K562 (cell line): ENCODE results near the gene WNT16. TPM values are rescaled to one million over a fixed set of nuclear protein-coding genes. Genes with fewer than 3 reads are reported as not detected.

Experiments
- ATAC-seq: fragments of 200-7000 bp; cut with Tn5 transposase; 3 replicates; pipeline ENCODE4 v1.9.1; 2020; ENCODE audit warnings: moderate library complexity
- BruUV-seq: library from RNA; stranded (reverse); fragments of 400-500 nt; replicated peaks from 2 replicates; lab custom pipeline; 2021; lab: Mats Ljungman, UMichigan
- CTCF ChIA-PET: fragments of 300-600 bp; formaldehyde crosslinking; extraction: SDS; loops from one replicate; lab custom pipeline; 2021; ENCODE audit warnings: low intra/inter-chr PET ratio; lab: Yijun Ruan, JAX
- POLR2A ChIA-PET: fragments of 300-600, 350-650 bp; sonication (Branson Sonifier 250); formaldehyde crosslinking; extraction: SDS; loops from one replicate; lab custom pipeline; 2021; ENCODE audit warnings: antibody characterized with exemption, inconsistent platforms; lab: Yijun Ruan, JAX
- DNase-seq, 4 experiments: peaks; one replicate each; pipeline versions ENCODE4 v3.0.0 to v3.0.0-alpha.2; 2011 to 2018; ENCODE audit warnings: low spot score in 3 of 4, mixed read lengths in 3 of 4; ENCODE audit errors: extremely low read depth in 1 of 4
- FAIRE-seq: peaks from 2 replicates; lab custom pipeline; 2011; peaks lifted over from hg19 to GRCh38; lab: Jason Lieb, UNC
- H2AFZ ChIP-seq: 2 replicates; pipeline ENCODE4 v1.6.0; 2011; ENCODE audit warnings: low read depth, low read length, control low read depth, inconsistent platforms
- H3K27ac ChIP-seq: fragments of 200-600 bp; 3 replicates; pipeline ENCODE4 v1.8.0; 2011; ENCODE audit warnings: low read depth, mild to moderate bottlenecking, control low read depth, inconsistent platforms, low read length, moderate library complexity, mixed read lengths; ENCODE audit errors: extremely low read depth
- H3K27me3 ChIP-seq, 2 experiments: fragments of 300-600 bp in 1 of 2; 2 replicates in 1 of 2; 3 replicates in 1 of 2; pipeline versions ENCODE4 v1.6.0 to v1.8.0; 2011; ENCODE audit warnings: inconsistent platforms in 2 of 2, low read length in 2 of 2, mild to moderate bottlenecking in 1 of 2, mixed read lengths in 1 of 2, moderate library complexity in 1 of 2; ENCODE audit not compliant: control insufficient read depth in 2 of 2, insufficient read depth in 2 of 2
- H3K36me3 ChIP-seq: fragments of 300-600 bp; 3 replicates; pipeline ENCODE4 v1.8.0; 2011; ENCODE audit warnings: mild to moderate bottlenecking, low read length, inconsistent platforms; ENCODE audit not compliant: control insufficient read depth, insufficient read depth
- H3K4me1 ChIP-seq, 2 experiments: fragments of 200-600 bp in 1 of 2; replicated peaks in 1 of 2; 2 replicates in 1 of 2; 3 replicates in 1 of 2; pipeline versions ENCODE4 v1.5.1 to v1.8.0; 2011; ENCODE audit warnings: inconsistent platforms in 2 of 2, low read length in 2 of 2, mild to moderate bottlenecking in 1 of 2, mixed read lengths in 1 of 2, moderate library complexity in 1 of 2; ENCODE audit not compliant: control insufficient read depth in 2 of 2, insufficient read depth in 2 of 2
- H3K4me2 ChIP-seq: 2 replicates; pipeline ENCODE4 v1.6.1; 2011; ENCODE audit warnings: low read length, control low read depth, inconsistent platforms, mixed read lengths; ENCODE audit not compliant: insufficient read depth
- H3K4me3 ChIP-seq: fragments of 200-600 bp; sonication (generic), shearing (Covaris generic); 2 replicates; pipeline ENCODE4 v1.5.1; 2016; ENCODE audit warnings: control low read depth, inconsistent platforms
- H3K79me2 ChIP-seq: fragments of 200-600 bp; 3 replicates; pipeline ENCODE4 v1.8.0; 2011; ENCODE audit warnings: low read length, inconsistent platforms; ENCODE audit not compliant: control insufficient read depth, insufficient read depth
- H3K9ac ChIP-seq, 2 experiments: 2 replicates each; pipeline versions ENCODE4 v1.6.0 to v1.6.1; 2011; ENCODE audit warnings: low read depth in 2 of 2, low read length in 2 of 2, control low read depth in 1 of 2, inconsistent platforms in 1 of 2, mild to moderate bottlenecking in 1 of 2, mixed read lengths in 1 of 2; ENCODE audit not compliant: insufficient read depth in 1 of 2
- H3K9me1 ChIP-seq: one replicate; pipeline ENCODE4 v1.6.0; 2011; ENCODE audit warnings: inconsistent platforms, mild to moderate bottlenecking, low read length, moderate library complexity; ENCODE audit not compliant: control insufficient read depth, insufficient read depth
- H3K9me3 ChIP-seq: replicated peaks from 2 replicates; pipeline ENCODE4 v1.5.1; 2011; ENCODE audit warnings: low read depth, low read length, inconsistent platforms; ENCODE audit not compliant: control insufficient read depth, insufficient read depth
- H4K20me1 ChIP-seq: replicated peaks from 2 replicates; pipeline ENCODE4 v1.6.1; 2011; ENCODE audit warnings: low read length, inconsistent platforms, mixed read lengths; ENCODE audit not compliant: control insufficient read depth, insufficient read depth
- CBX2 ChIP-seq: fragments of 200-600 bp; sonication (generic); IDR thresholded peaks from one replicate; pipeline ENCODE4 v1.6.1; 2012; ENCODE audit warnings: mild to moderate bottlenecking, low read length, inconsistent platforms; ENCODE audit not compliant: insufficient read depth, poor library complexity, severe bottlenecking
- CBX8 ChIP-seq: fragments of 200-600 bp; sonication (generic); IDR thresholded peaks from 2 replicates; pipeline ENCODE4 v1.6.1; 2012; ENCODE audit warnings: borderline replicate concordance, mixed run types, low read depth, mild to moderate bottlenecking, moderate library complexity, mixed read lengths, low read length, control low read depth, inconsistent platforms; ENCODE audit not compliant: poor library complexity, severe bottlenecking; ENCODE audit errors: extremely low read depth
- TEAD4 ChIP-seq, 2 experiments: sonication (generic) in 1 of 2; formaldehyde crosslinking in 1 of 2; IDR thresholded peaks; 2 replicates each; pipeline versions ENCODE4 v1.6.1 to v1.8.0; 2012 to 2022; ENCODE audit warnings: borderline replicate concordance in 1 of 2, inconsistent platforms in 1 of 2, low read length in 1 of 2, mild to moderate bottlenecking in 1 of 2, missing genetic modification reagents in 1 of 2
- WGBS: fragments of 100-300 bp; shearing (Covaris generic); methylation state at CpG from one replicate; pipeline ENCODE4 v1.1.6; 2016; ENCODE audit warnings: low coverage, mixed read lengths; ENCODE audit not compliant: insufficient coverage; ENCODE audit errors: missing lambda C conversion rate; 5-methylcytosine and 5-hydroxymethylcytosine counted together
- in situ Hi-C: fragments of 300-500 bp; cut with MboI; formaldehyde crosslinking; loops from 4 replicates; pipeline ENCODE4 v1.15.0; 2018; ENCODE audit warnings: inconsistent platforms, mixed read lengths
- intact Hi-C: fragments of 100-400 bp; cut with micrococcal nuclease; formaldehyde crosslinking; loops from 2 replicates; pipeline ENCODE4 v1.14.2; 2022
- polyA plus RNA-seq, 8 experiments: library from polyadenylated mRNA; depleted of rRNA in 4 of 8; stranded (reverse) in 5 of 8; unstranded in 3 of 8; fragments of >200 nt; fragmentation: Nextera tagmentation in 2 of 8; fragmentation: Illumina TruSeq in 1 of 8; extraction: Ambion mirVana in 2 of 8; extraction: Trizol in 1 of 8; gene quantifications; 2 replicates each; pipeline versions ENCODE4 v1.2.1 to v1.2.3, GENCODE V29; 2011 to 2014; ENCODE audit warnings: inconsistent platforms in 1 of 8, missing spikeins in 1 of 8
- total RNA-seq, 7 experiments: library from RNA; depleted of rRNA in 6 of 7; stranded (reverse); fragments of >200 nt in 6 of 7; fragmentation: Illumina TruSeq in 2 of 7; extraction: Trizol in 2 of 7; gene quantifications; 2 replicates each; pipeline versions ENCODE4 v1.2.1 to v1.2.3, GENCODE V29; 2011 to 2021; ENCODE audit warnings: low replicate concordance in 1 of 7
- TF ChIP-seq, protein P1 (sequence below), 2 experiments: fragments of 450-650 bp; IDR thresholded peaks; 2 replicates each; pipeline ENCODE4 v1.6.1; 2016; ENCODE audit warnings: mild to moderate bottlenecking in 2 of 2, borderline replicate concordance in 1 of 2, low read depth in 1 of 2, moderate library complexity in 1 of 2

WNT16 gene
- total and polyA plus RNA-seq, 9 of the 15 experiments (the other 6 are each of a cell fraction or from before 2014, with no cell fraction given), result 0.06 to 0.07 TPM; not detected in 7

DNA sequence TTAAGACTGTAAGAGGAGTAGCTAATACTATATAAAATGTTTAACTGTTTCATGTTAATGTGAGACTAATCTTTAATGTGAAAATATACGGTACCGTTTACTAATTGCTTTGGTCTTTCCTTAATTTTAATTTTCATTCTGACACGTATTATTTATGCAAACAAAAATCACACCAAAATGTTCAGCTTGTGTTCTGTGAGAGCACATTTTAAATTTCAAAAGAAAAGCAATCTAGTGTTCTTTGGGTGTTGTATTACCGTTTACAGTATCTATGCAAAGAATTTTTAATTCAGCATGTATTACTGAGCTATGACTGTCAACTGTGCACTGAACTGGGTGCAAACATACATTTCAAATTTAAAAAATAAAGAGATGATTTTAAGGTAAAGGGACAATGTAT is 2.2 kb downstream of the WNT16 start:
- Histone ChIP-seq H3K27me3 (peaks cover 42 to 56% of the 10 kb centered on the region in 2 experiments), H3K9me3 (no peaks in the 10 kb centered on the region), H3K36me3 (no peaks in the 10 kb centered on the region), H3K9me1 (no peaks in the 10 kb centered on the region), H3K4me2 (no peak overlapping the region), H4K20me1 (no peaks in the 10 kb centered on the region; the same call in 1 of the 2 replicates), H3K4me1 (peaks cover 0 to 22% of the 10 kb centered on the region in 2 experiments; a peak in 4 of 5 replicates), H3K9ac (no peak overlapping the region), H2AFZ (no peak overlapping the region), H3K27ac (no peak overlapping the region), H3K4me3 (no peak overlapping the region), H3K79me2 (no peaks in the 10 kb centered on the region)
- intact Hi-C loops (loop anchor here (10.0 kb wide), 1 partner anchor 664 kb away; no protein-coding TSS in a partner anchor), in situ Hi-C loops (no loop called here)
- 3% methylated on average over 4 of the region's 4 CpGs for WGBS
- ATAC-seq, result no peak
- ChIA-PET POLR2A (interaction anchor here (0.6 to 0.9 kb wide), 2 partner anchors 27 to 674 kb away, joined by 3 read pairs; no protein-coding TSS in a partner anchor), CTCF (no interaction called here)
- no TSS peak for BruUV-seq
- no peak for FAIRE-seq
- TF ChIP-seq CBX8, result peak; percentile 98
- TF ChIP-seq TEAD4 (IDR thresholded peaks at IDR 0.05; ENCODE audit: low read length), result no peak
- no peak for TF ChIP-seq TEAD4 (CRISPR knock-in tag; IDR thresholded peaks at IDR 0.05; ENCODE audit: borderline replicate concordance)
- TF ChIP-seq, protein P1, sequence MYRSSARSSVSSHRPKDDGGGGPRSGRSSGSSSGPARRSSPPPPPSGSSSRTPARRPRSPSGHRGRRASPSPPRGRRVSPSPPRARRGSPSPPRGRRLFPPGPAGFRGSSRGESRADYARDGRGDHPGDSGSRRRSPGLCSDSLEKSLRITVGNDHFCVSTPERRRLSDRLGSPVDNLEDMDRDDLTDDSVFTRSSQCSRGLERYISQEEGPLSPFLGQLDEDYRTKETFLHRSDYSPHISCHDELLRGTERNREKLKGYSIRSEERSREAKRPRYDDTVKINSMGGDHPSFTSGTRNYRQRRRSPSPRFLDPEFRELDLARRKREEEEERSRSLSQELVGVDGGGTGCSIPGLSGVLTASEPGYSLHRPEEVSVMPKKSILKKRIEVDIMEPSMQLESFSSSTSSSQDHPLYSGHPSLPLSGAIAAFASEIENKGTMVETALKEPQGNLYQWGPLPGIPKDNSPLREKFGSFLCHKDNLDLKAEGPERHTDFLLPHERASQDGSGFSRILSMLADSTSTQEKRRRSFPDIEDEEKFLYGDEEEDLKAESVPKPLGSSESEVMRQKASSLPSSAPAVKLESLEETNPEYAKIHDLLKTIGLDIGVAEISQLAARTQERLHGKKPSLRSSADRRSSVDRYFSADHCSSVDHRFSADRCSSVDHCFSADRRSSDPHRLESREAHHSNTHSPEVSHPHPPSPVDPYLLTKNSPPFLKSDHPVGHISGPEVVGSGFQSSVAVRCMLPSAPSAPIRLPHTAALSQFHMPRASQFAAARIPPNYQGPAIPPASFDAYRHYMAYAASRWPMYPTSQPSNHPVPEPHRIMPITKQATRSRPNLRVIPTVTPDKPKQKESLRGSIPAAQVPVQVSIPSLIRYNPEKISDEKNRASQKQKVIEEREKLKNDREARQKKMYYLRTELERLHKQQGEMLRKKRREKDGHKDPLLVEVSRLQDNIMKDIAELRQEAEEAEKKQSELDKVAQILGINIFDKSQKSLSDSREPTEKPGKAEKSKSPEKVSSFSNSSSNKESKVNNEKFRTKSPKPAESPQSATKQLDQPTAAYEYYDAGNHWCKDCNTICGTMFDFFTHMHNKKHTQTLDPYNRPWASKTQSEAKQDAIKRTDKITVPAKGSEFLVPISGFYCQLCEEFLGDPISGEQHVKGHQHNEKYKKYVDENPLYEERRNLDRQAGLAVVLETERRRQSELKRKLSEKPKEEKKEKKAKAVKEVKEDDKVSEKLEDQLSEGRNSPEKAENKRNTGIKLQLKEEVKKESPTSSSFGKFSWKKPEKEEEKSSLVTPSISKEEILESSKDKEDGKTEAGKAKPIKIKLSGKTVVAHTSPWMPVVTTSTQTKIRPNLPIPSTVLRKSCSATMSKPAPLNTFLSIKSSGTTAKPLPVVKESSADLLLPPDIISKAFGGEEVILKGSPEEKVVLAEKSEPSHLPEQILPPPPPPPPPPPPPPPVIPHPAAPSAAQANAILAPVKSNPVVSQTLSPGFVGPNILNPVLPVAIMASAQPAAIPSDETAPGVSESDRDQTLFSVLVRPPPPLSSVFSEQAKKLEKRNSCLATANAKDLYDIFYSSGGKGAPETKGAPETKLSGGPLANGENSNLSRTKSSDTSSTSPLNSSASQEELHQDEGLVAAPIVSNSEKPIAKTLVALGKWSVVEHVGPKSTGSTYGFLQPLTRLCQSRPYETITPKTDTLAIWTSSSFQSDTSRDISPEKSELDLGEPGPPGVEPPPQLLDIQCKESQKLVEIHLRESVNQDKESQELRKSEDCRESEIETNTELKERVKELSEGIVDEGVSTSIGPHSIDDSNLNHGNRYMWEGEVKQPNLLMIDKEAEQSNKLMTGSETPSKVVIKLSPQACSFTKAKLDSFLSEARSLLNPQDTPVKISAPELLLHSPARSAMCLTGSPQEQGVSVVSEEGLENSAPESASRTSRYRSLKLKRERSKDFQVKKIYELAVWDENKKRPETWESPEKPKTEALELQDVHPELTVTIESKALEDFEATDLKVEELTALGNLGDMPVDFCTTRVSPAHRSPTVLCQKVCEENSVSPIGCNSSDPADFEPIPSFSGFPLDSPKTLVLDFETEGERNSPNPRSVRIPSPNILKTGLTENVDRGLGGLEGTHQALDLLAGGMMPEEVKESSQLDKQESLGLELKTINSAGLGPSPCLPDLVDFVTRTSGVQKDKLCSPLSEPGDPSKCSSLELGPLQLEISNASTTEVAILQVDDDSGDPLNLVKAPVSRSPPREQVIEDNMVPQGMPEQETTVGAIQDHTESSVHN (IDR thresholded peaks at IDR 0.05; ENCODE audit: borderline replicate concordance in 1 of 2, low read depth in 1 of 2), result peak in 1 of 2 experiments; percentile 32; a peak in 1 of 4 replicates
- TF ChIP-seq CBX2, result peak; percentile 74
- DNase-seq, result no peak
